ENCODE measurements around the gene PLA2G4B. TPM values are rescaled to one million over a fixed set of nuclear protein-coding genes. Genes with fewer than 3 reads are reported as not detected.

The PLA2G4B gene
- total and polyA plus RNA-seq, 4 donors: 3.3 to 31.2 (median 14.6) TPM

DNA sequence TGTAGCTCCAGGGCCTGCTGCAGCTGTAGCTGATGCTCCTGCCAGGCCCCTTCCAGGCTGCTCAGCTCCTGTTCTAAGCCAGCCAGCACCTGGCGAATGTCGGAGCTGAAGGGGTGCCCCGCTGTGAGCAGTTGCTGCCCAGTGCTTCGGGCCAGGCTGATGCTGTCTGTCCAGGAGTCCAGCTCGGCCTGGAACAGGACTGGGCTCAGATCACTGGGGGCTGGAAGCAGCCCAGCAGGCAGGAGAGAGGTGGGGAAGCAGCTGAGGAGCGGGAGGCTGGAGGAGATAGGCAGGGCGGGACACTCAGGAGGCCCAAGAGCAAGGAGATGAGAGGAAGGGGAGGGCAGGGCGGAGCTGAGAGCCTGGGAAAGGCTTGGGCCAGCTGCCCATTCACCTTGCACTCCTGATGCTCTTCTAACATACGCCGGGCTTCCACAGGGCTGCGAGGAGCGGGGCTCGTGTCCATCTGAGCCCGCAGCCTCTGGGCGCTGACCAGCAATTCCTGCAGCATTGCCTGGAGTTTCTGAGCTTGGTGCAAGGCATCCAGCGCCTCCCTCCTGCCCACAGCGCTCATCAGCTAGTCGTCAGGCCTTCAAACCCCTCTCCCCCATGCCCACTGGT, 23.2 kb downstream of the PLA2G4B start:
- 78% methylated on average over 17 of the region's 18 CpGs for WGBS (ENCODE audit: insufficient coverage)
- DNase-seq (ENCODE audit: low read depth in 4 of 6, low spot score in 6 of 6): no peak
- Histone ChIP-seq H3K4me3 (ENCODE audit: low read depth, low read length) (no peak overlapping the region), H3K36me3 (ENCODE audit: control insufficient read depth, insufficient read depth, low read length) (peaks cover 11% of the 10 kb centered on the region), H3K27me3 (ENCODE audit: control insufficient read depth, insufficient read depth, low read length) (no peaks in the 10 kb centered on the region), H3K9me3 (ENCODE audit: control insufficient read depth, insufficient read depth, low read length) (no peaks in the 10 kb centered on the region), H3K27ac (ENCODE audit: low read depth, low read length) (no peak overlapping the region), H3K4me1 (ENCODE audit: control insufficient read depth, insufficient read depth, low read length) (peaks cover 13% of the 10 kb centered on the region)

DNA sequence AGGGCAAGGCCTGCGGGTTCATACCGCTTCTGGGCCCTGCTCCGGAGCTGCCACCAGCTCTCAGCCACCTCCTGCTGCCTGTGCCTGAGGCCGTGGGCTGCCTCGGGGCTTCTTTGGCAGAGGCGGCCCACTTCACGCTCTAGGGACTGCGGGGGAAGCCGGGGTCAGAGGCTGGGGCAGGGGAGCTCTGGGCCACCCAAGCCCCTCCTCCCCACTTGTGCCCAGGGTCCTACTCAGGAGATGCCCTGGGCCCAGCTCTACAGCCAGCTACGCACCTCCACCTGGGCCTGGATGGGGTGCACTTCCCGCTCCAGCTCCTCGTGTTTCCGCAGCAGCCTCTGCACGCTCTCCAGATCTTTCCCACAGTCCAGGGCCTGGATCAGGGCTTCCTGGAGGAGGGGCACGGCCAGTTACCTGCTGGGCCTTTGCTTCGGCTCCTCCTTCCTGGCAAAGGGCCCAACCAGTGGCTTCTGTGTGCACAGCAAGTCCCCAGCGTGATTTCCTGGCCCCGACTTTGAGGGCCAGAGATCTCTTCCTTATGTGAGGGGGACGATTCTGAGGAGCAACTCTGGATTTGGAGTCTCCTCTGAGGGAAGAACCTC, 24.0 kb downstream of the PLA2G4B start:
- peaks cover 11% of the 10 kb centered on the region for H3K36me3 ChIP-seq (ENCODE audit: control insufficient read depth, insufficient read depth, low read length)
- WGBS (ENCODE audit: insufficient coverage): 68% methylated on average over 13 of the region's 19 CpGs
- no peak overlapping the region for H3K4me3 ChIP-seq (ENCODE audit: low read depth, low read length)
- no peak for DNase-seq (ENCODE audit: low read depth in 4 of 6, low spot score in 6 of 6)
- H3K9me3 ChIP-seq (ENCODE audit: control insufficient read depth, insufficient read depth, low read length): no peaks in the 10 kb centered on the region
- H3K27me3 ChIP-seq (ENCODE audit: control insufficient read depth, insufficient read depth, low read length): no peaks in the 10 kb centered on the region
- no peak overlapping the region for H3K27ac ChIP-seq (ENCODE audit: low read depth, low read length)
- H3K4me1 ChIP-seq (ENCODE audit: control insufficient read depth, insufficient read depth, low read length): peaks cover 13% of the 10 kb centered on the region

DNA sequence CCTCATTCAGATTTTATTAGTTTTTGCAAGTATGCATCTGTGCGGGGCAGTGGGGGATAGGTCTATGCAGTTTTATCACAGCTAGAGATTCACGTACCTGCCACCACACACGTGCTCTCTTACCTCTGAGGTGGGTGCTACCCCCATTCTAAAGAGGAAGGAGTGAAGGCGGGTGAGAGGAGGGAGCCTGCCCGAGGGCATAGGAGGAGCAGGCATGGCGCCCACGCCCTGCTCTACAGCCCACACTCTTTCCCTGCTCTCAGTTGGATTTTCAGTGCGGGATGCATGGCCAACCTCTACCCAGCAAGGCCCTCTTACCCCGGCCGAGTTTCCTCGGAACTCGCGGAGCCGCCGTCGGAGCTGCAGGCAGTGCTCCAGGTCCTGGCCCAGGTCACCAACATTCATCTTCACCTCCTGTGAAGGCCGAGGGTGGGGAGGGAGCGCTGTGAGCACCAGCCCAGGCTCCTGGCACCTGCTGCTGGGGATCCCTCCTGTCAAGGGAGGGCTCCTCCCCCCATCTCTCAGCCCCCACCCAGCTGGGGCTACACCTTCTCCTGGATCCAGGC, 26.9 kb downstream of the PLA2G4B start:
- 79% methylated on average over 7 of the region's 18 CpGs for WGBS (ENCODE audit: insufficient coverage)
- no peak overlapping the region for H3K27ac ChIP-seq (ENCODE audit: low read depth, low read length)
- no peaks in the 10 kb centered on the region for H3K9me3 ChIP-seq (ENCODE audit: control insufficient read depth, insufficient read depth, low read length)
- no peak overlapping the region for H3K4me3 ChIP-seq (ENCODE audit: low read depth, low read length)
- DNase-seq (ENCODE audit: low read depth in 4 of 6, low spot score in 6 of 6): no peak
- H3K4me1 ChIP-seq (ENCODE audit: control insufficient read depth, insufficient read depth, low read length): peaks cover 13% of the 10 kb centered on the region
- H3K36me3 ChIP-seq (ENCODE audit: control insufficient read depth, insufficient read depth, low read length): peaks cover 11% of the 10 kb centered on the region
- no peaks in the 10 kb centered on the region for H3K27me3 ChIP-seq (ENCODE audit: control insufficient read depth, insufficient read depth, low read length)

DNA sequence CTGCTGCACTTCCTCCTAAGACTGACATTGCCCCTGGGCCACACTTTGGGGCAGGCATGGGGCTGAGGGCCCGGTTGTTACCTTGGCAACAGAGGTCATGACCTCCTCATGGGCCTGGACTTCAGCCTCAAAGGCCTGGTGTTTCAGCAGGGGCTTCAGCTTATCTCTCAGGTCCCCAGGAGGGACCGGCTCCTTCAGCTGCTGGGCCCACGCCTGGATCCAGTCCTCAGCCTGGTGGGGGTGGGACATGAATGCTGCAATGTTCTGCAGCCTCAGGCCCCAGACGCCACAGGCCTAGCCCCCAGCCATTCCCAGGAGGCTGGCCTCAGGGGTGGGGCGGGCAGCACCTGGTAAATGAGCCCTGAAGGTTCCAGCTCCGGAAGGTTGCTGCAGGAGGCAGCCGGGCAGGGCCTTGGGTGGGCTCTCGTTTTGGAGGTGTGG, 27.6 kb downstream of the PLA2G4B start:
- 53% methylated on average over 8 of the region's 8 CpGs for WGBS (ENCODE audit: insufficient coverage)

DNA sequence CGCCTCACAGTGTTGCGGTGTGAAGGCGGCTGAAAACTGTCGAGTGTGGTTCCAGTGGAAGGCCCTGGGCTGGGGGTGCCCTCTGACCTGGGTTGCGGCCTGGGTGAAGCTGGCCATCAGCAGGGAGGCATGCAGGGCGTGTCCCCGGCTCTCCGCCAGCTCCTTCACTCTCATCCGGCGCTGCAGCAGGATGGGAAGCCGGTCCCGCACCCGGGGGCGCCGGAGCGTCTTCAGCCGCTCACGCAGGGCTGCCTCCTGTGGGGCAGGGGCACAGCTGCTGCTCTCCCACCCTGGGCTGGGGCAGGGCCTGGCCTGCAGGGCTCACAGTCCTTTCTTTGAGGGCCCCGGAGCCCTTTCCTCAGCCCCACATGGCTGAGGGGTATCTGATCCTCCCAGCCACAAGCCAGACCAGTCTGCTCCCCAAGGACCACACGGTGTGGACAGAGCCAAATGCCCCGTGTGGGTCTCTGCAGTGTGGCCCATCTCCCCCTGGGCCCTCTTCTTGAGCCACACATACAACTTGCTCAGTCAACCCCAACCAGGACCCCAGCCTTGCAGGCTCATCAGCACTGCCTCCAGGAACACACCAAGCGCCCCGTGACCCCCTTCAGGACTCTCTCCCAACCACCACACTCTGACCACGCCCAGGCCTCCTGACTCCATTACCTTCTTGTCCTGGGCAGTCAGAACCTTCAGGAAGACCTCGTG, 28.4 kb downstream of the PLA2G4B start:
- no peak overlapping the region for H3K27ac ChIP-seq (ENCODE audit: low read depth, low read length)
- 81% methylated on average over 25 of the region's 25 CpGs for WGBS (ENCODE audit: insufficient coverage)
- no peak for DNase-seq (ENCODE audit: low read depth in 4 of 6, low spot score in 6 of 6)
- H3K4me3 ChIP-seq (ENCODE audit: low read depth, low read length): no peak overlapping the region
- peaks cover 8% of the 10 kb centered on the region for H3K4me1 ChIP-seq (ENCODE audit: control insufficient read depth, insufficient read depth, low read length)
- peaks cover 8% of the 10 kb centered on the region for H3K36me3 ChIP-seq (ENCODE audit: control insufficient read depth, insufficient read depth, low read length)
- H3K9me3 ChIP-seq (ENCODE audit: control insufficient read depth, insufficient read depth, low read length): no peaks in the 10 kb centered on the region
- H3K27me3 ChIP-seq (ENCODE audit: control insufficient read depth, insufficient read depth, low read length): no peaks in the 10 kb centered on the region

More for the DNA sequence above, 27.6 kb downstream of the PLA2G4B start:
- no peak overlapping the region for H3K4me3 ChIP-seq (ENCODE audit: low read depth, low read length)
- H3K9me3 ChIP-seq (ENCODE audit: control insufficient read depth, insufficient read depth, low read length): no peaks in the 10 kb centered on the region
- no peaks in the 10 kb centered on the region for H3K27me3 ChIP-seq (ENCODE audit: control insufficient read depth, insufficient read depth, low read length)
- DNase-seq (ENCODE audit: low read depth in 4 of 6, low spot score in 6 of 6): no peak
- peaks cover 11% of the 10 kb centered on the region for H3K36me3 ChIP-seq (ENCODE audit: control insufficient read depth, insufficient read depth, low read length)
- H3K27ac ChIP-seq (ENCODE audit: low read depth, low read length): no peak overlapping the region
- H3K4me1 ChIP-seq (ENCODE audit: control insufficient read depth, insufficient read depth, low read length): peaks cover 13% of the 10 kb centered on the region

DNA sequence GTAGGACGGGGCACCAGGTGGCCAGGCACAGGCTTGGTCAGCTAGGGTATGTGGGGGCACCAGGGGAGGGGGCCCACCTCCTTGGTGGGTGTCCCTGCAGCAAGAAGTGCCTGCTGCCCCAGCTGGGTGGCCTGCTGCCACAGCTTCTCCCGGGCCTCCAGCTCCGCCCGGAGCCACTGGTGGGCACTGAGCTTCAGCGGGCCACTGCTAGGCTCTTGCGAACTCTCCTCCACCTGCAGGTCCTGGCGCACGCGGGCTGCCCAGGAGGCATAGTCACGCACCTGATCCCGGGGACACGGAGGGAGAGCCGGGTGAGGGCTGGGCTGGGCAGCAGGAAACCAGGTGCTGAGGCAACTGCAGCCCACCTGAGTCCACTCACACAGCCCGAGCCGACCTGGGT, 29.7 kb downstream of the PLA2G4B start:
- peaks cover 5% of the 10 kb centered on the region for H3K4me1 ChIP-seq (ENCODE audit: control insufficient read depth, insufficient read depth, low read length)
- WGBS (ENCODE audit: insufficient coverage): 92% methylated on average over 15 of the region's 15 CpGs
- DNase-seq (ENCODE audit: low read depth in 4 of 6, low spot score in 6 of 6): no peak
- H3K27me3 ChIP-seq (ENCODE audit: control insufficient read depth, insufficient read depth, low read length): no peaks in the 10 kb centered on the region
- H3K36me3 ChIP-seq (ENCODE audit: control insufficient read depth, insufficient read depth, low read length): peaks cover 8% of the 10 kb centered on the region
- H3K27ac ChIP-seq (ENCODE audit: low read depth, low read length): no peak overlapping the region
- H3K9me3 ChIP-seq (ENCODE audit: control insufficient read depth, insufficient read depth, low read length): no peaks in the 10 kb centered on the region
- no peak overlapping the region for H3K4me3 ChIP-seq (ENCODE audit: low read depth, low read length)

DNA sequence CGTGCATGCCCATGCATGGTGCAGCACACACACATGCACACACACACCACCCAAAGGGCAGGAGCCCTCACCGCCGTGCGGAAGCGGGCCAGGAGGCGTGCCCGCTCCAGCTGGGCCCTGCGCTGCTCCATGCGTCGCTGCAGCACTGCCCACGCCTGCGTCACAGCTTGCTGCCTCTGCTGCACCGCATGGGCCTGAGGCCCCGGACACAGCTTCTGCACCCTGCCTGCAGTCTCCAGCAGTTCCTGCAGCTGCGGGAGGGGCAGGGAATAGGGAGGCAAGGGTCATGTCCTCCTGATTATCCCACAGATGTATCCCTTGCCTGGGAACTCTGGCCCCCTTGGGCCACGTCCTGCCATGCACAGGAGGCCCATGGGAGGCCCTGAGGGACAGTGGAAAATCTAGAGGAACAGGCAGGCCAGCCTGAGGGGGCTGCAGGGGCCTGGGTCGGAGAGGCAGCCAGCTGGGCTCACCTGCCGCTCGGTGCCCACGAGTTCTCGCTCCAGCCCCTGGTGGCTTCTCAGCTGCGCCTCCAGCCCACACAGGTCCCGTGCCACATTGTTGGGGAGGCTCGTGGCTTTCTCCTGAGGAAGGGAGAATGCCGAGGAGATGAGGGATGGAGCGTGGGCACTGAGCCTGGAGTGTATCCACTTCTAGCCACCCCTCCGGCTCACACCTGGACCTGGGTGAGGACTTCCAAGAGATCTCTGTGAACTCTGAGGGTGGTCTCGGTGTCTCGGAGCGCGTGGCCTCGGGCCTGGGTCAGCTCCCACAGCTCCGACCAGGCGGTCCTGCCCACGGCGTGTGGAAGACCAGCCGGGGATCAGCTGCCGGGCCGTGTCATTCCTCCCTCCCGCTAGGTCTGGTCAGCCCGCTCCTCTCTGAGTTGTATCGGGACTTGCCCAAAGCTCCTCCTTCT, 31.4 kb downstream of the PLA2G4B start:
- WGBS (ENCODE audit: insufficient coverage): 82% methylated on average over 42 of the region's 42 CpGs
- Histone ChIP-seq H3K36me3 (ENCODE audit: control insufficient read depth, insufficient read depth, low read length) (peaks cover 8% of the 10 kb centered on the region), H3K9me3 (ENCODE audit: control insufficient read depth, insufficient read depth, low read length) (no peaks in the 10 kb centered on the region), H3K4me1 (ENCODE audit: control insufficient read depth, insufficient read depth, low read length) (peaks cover 5% of the 10 kb centered on the region), H3K27me3 (ENCODE audit: control insufficient read depth, insufficient read depth, low read length) (no peaks in the 10 kb centered on the region), H3K4me3 (ENCODE audit: low read depth, low read length) (no peak overlapping the region), H3K27ac (ENCODE audit: low read depth, low read length) (no peak overlapping the region)
- DNase-seq (ENCODE audit: low read depth in 4 of 6, low spot score in 6 of 6): no peak

DNA sequence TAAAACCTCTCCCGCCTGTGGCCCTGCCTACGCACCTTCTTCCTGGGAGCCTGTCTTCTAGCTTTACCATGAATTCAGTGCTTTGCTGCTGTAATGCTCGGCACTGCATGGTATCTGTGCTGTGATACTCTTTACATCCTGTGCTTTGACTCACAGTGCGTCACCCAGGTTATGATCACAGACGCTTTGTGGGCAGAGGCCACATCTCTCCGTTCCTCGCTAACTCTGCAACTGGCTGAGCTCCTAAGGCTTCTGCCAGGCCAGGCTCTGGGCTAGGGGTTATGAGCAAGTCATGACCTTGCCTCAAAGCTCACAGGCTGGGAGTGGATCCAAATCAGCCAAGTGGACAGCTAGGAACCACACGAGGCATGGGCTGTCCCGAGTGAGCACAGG, 32.0 kb downstream of the PLA2G4B start:
- H3K9me3 ChIP-seq (ENCODE audit: control insufficient read depth, insufficient read depth, low read length): no peaks in the 10 kb centered on the region
- H3K4me3 ChIP-seq (ENCODE audit: low read depth, low read length): no peak overlapping the region
- H3K36me3 ChIP-seq (ENCODE audit: control insufficient read depth, insufficient read depth, low read length): peaks cover 6% of the 10 kb centered on the region
- peaks cover 2% of the 10 kb centered on the region for H3K4me1 ChIP-seq (ENCODE audit: control insufficient read depth, insufficient read depth, low read length)
- H3K27me3 ChIP-seq (ENCODE audit: control insufficient read depth, insufficient read depth, low read length): no peaks in the 10 kb centered on the region
- no peak for DNase-seq (ENCODE audit: low read depth in 4 of 6, low spot score in 6 of 6)
- WGBS (ENCODE audit: insufficient coverage): 83% methylated on average over 9 of the region's 9 CpGs
- no peak overlapping the region for H3K27ac ChIP-seq (ENCODE audit: low read depth, low read length)
